GM12873 (cell line): ENCODE data around the gene KLF4.

ENCODE experiments used
- CTCF ChIP-seq: IDR thresholded peaks from 2 replicates; pipeline ENCODE4 v1.5.1; 2012; ENCODE audit warnings: low read depth, mild to moderate bottlenecking, moderate library complexity, low read length, control low read depth; ENCODE audit not compliant: insufficient read depth; ENCODE audit errors: missing control alignments

The KLF4 gene

GRCh38 chr9:107455425-107456135 is 34.0 kb downstream of the KLF4 start:
- no peak for TF ChIP-seq CTCF

- no peak for TF ChIP-seq CTCF
Measured at GRCh38 chr9:107453479-107453878, 36.1 kb downstream of the KLF4 start.

- no peak for TF ChIP-seq CTCF
Measured at GRCh38 chr9:107447834-107448233, 41.7 kb downstream of the KLF4 start.

- TF ChIP-seq CTCF, result no peak
Measured at GRCh38 chr9:107447081-107447480, 42.5 kb downstream of the KLF4 start.

- TF ChIP-seq CTCF, result no peak
Measured at GRCh38 chr9:107446491-107446890, 43.1 kb downstream of the KLF4 start.

GRCh38 chr9:107443786-107444185 is 45.8 kb downstream of the KLF4 start:
- TF ChIP-seq CTCF, result no peak

- TF ChIP-seq CTCF, result no peak
Measured at GRCh38 chr9:107439991-107440456, 49.5 kb downstream of the KLF4 start.
